ENCODE data around the gene PLXNA2.

Gene PLXNA2

GRCh38 chr1:208162903-208163302 lies 81.3 kb downstream of the PLXNA2 start:
- Mint-ChIP-seq H3K27ac (no peak overlapping the region), H3K27me3 (ENCODE audit: low read depth) (peaks cover 25% of the 10 kb centered on the region), H3K4me1 (ENCODE audit: low read depth) (no peaks in the 10 kb centered on the region), H3K9me3 (no peaks in the 10 kb centered on the region), H3K4me3 (no peak overlapping the region), H3K36me3 (ENCODE audit: low read depth) (no peaks in the 10 kb centered on the region)
- DNase-seq (ENCODE audit: low spot score), result no peak

GRCh38 chr1:208161656-208162375 lies 82.4 kb downstream of the PLXNA2 start:
- Mint-ChIP-seq H3K27ac (no peak overlapping the region), H3K9me3 (no peaks in the 10 kb centered on the region), H3K4me1 (ENCODE audit: low read depth) (no peaks in the 10 kb centered on the region), H3K4me3 (no peak overlapping the region), H3K27me3 (ENCODE audit: low read depth) (peaks cover 25% of the 10 kb centered on the region), H3K36me3 (ENCODE audit: low read depth) (no peaks in the 10 kb centered on the region)
- DNase-seq (ENCODE audit: low spot score), result no peak

GRCh38 chr1:208161005-208161404 lies 83.2 kb downstream of the PLXNA2 start:
- Mint-ChIP-seq H3K27me3 (ENCODE audit: low read depth) (peaks cover 27% of the 10 kb centered on the region), H3K36me3 (ENCODE audit: low read depth) (no peaks in the 10 kb centered on the region), H3K27ac (no peak overlapping the region), H3K4me1 (ENCODE audit: low read depth) (no peaks in the 10 kb centered on the region), H3K9me3 (no peaks in the 10 kb centered on the region), H3K4me3 (no peak overlapping the region)
- DNase-seq (ENCODE audit: low spot score), result no peak

GRCh38 chr1:208160259-208160819 lies 83.8 kb downstream of the PLXNA2 start:
- peaks cover 24% of the 10 kb centered on the region for H3K27me3 Mint-ChIP-seq (ENCODE audit: low read depth)
- no peak for DNase-seq (ENCODE audit: low spot score)
- H3K27ac Mint-ChIP-seq, result no peak overlapping the region
- H3K36me3 Mint-ChIP-seq (ENCODE audit: low read depth), result no peaks in the 10 kb centered on the region
- H3K4me3 Mint-ChIP-seq, result no peak overlapping the region
- H3K9me3 Mint-ChIP-seq, result no peaks in the 10 kb centered on the region
- H3K4me1 Mint-ChIP-seq (ENCODE audit: low read depth), result no peaks in the 10 kb centered on the region

GRCh38 chr1:208159555-208160258 lies 84.5 kb downstream of the PLXNA2 start:
- H3K4me3 Mint-ChIP-seq, result no peak overlapping the region
- H3K4me1 Mint-ChIP-seq (ENCODE audit: low read depth), result no peaks in the 10 kb centered on the region
- no peak for DNase-seq (ENCODE audit: low spot score)

GRCh38 chr1:208158640-208159554 lies 85.3 kb downstream of the PLXNA2 start:
- H3K36me3 Mint-ChIP-seq (ENCODE audit: low read depth), result no peaks in the 10 kb centered on the region
- no peak overlapping the region for H3K4me3 Mint-ChIP-seq
- peaks cover 19% of the 10 kb centered on the region for H3K27me3 Mint-ChIP-seq (ENCODE audit: low read depth)
- DNase-seq (ENCODE audit: low spot score), result no peak
- H3K27ac Mint-ChIP-seq, result no peak overlapping the region
- no peaks in the 10 kb centered on the region for H3K4me1 Mint-ChIP-seq (ENCODE audit: low read depth)
- H3K9me3 Mint-ChIP-seq, result no peaks in the 10 kb centered on the region

More at GRCh38 chr1:208159555-208160258, 84.5 kb downstream of the PLXNA2 start:
- no peak overlapping the region for H3K27ac Mint-ChIP-seq
- H3K36me3 Mint-ChIP-seq (ENCODE audit: low read depth), result no peaks in the 10 kb centered on the region
- H3K9me3 Mint-ChIP-seq, result no peaks in the 10 kb centered on the region
- peaks cover 20% of the 10 kb centered on the region for H3K27me3 Mint-ChIP-seq (ENCODE audit: low read depth)

- no peak for DNase-seq (ENCODE audit: low spot score)
- Mint-ChIP-seq H3K27me3 (ENCODE audit: low read depth) (peaks cover 13% of the 10 kb centered on the region), H3K4me3 (no peak overlapping the region), H3K9me3 (no peaks in the 10 kb centered on the region), H3K4me1 (ENCODE audit: low read depth) (no peaks in the 10 kb centered on the region), H3K27ac (no peak overlapping the region), H3K36me3 (ENCODE audit: low read depth) (no peaks in the 10 kb centered on the region)
Observed at GRCh38 chr1:208157769-208158168, 86.4 kb downstream of the PLXNA2 start.

GRCh38 chr1:208156741-208157140 lies 87.4 kb downstream of the PLXNA2 start:
- Mint-ChIP-seq H3K27ac (no peak overlapping the region), H3K4me3 (no peak overlapping the region), H3K9me3 (no peaks in the 10 kb centered on the region), H3K27me3 (ENCODE audit: low read depth) (peaks cover 11% of the 10 kb centered on the region), H3K4me1 (ENCODE audit: low read depth) (no peaks in the 10 kb centered on the region), H3K36me3 (ENCODE audit: low read depth) (no peaks in the 10 kb centered on the region)
- DNase-seq (ENCODE audit: low spot score), result no peak

- Mint-ChIP-seq H3K4me1 (ENCODE audit: low read depth) (no peaks in the 10 kb centered on the region), H3K27ac (no peak overlapping the region), H3K27me3 (ENCODE audit: low read depth) (peaks cover 11% of the 10 kb centered on the region), H3K36me3 (ENCODE audit: low read depth) (no peaks in the 10 kb centered on the region), H3K9me3 (no peaks in the 10 kb centered on the region), H3K4me3 (no peak overlapping the region)
- DNase-seq (ENCODE audit: low spot score), result no peak
Observed at GRCh38 chr1:208156310-208156709, 87.9 kb downstream of the PLXNA2 start.

- no peak overlapping the region for H3K27ac Mint-ChIP-seq
- no peaks in the 10 kb centered on the region for H3K36me3 Mint-ChIP-seq (ENCODE audit: low read depth)
- DNase-seq (ENCODE audit: low spot score), result no peak
- no peak overlapping the region for H3K4me3 Mint-ChIP-seq
- H3K9me3 Mint-ChIP-seq, result no peaks in the 10 kb centered on the region
- no peaks in the 10 kb centered on the region for H3K4me1 Mint-ChIP-seq (ENCODE audit: low read depth)
- H3K27me3 Mint-ChIP-seq (ENCODE audit: low read depth), result peaks cover 10% of the 10 kb centered on the region
Observed at GRCh38 chr1:208154679-208155642, 89.2 kb downstream of the PLXNA2 start.

- Mint-ChIP-seq H3K9me3 (no peaks in the 10 kb centered on the region), H3K27ac (no peak overlapping the region), H3K36me3 (ENCODE audit: low read depth) (no peaks in the 10 kb centered on the region), H3K4me1 (ENCODE audit: low read depth) (no peaks in the 10 kb centered on the region), H3K4me3 (no peak overlapping the region), H3K27me3 (ENCODE audit: low read depth) (peaks cover 10% of the 10 kb centered on the region)
- DNase-seq (ENCODE audit: low spot score), result no peak
Observed at GRCh38 chr1:208154040-208154439, 90.1 kb downstream of the PLXNA2 start.

- Mint-ChIP-seq H3K27ac (no peak overlapping the region), H3K4me3 (no peak overlapping the region), H3K27me3 (ENCODE audit: low read depth) (peaks cover 10% of the 10 kb centered on the region), H3K9me3 (no peaks in the 10 kb centered on the region), H3K4me1 (ENCODE audit: low read depth) (no peaks in the 10 kb centered on the region), H3K36me3 (ENCODE audit: low read depth) (no peaks in the 10 kb centered on the region)
- DNase-seq (ENCODE audit: low spot score), result no peak
Observed at GRCh38 chr1:208153386-208153785, 90.8 kb downstream of the PLXNA2 start.
